NCI-H1417 treated with DMSO at 0.1 percent for 48 hours (cell line): ENCODE data around the gene POFUT2.

Experiments
- DNase-seq: peaks from one replicate; lab custom pipeline; 2025; lab: John Stamatoyannopoulos, UW

The POFUT2 gene

GRCh38 chr21:45223236-45224185 lies 64.2 kb downstream of the POFUT2 start:
- no peak for DNase-seq

DNA sequence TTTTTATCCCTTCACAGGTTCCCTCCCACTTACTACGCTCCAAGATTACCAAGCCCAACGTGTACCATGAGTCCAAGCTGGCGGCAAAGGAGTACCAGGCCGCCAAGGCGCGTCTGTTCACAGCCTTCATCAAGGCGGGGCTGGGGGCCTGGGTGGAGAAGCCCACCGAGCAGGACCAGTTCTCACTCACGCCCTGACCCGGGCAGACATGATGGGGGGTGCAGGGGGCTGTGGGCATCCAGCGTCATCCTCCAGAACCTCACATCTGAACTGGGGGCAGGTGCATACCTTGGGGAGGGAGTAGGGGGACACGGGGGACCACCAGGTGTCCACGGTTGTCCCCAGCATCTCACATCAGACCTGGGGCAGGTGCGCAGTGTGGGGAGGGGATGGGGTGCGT lies 65.7 kb downstream of the POFUT2 start:
- no peak for DNase-seq

DNA sequence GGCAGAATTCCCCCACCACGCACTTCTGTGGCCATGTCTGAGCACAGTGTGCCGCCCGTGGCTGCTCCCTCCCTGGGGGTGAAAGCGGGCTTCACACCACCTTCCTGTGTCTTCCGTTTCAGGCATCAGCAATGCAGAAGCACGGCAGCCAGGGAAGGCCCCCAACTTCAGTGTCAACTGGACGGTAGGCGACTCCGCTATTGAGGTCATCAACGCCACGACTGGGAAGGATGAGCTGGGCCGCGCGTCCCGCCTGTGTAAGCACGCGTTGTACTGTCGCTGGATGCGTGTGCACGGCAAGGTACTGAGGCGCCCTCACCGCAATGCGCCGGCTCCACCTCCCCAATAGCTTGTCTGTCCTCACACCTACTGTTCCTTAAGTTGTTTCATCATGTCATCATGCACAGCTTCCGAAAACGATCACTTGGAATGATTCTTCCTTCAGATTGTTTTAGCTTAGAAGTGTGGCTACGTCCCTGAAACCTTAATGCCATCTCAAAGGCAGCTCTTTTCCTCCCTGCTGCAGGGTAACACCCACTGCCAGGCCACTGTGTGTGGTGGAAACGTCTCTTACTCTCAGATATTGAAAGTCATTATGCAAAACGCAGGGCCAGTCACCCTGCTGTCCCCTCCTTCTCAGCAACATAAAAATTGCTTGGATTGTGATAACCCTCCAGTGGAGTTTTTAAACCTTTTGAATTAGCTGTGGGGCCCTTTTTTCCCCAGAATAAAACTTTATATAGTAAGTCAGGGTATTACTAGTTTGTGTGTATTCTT lies 66.8 kb downstream of the POFUT2 start:
- DNase-seq = no peak

DNA sequence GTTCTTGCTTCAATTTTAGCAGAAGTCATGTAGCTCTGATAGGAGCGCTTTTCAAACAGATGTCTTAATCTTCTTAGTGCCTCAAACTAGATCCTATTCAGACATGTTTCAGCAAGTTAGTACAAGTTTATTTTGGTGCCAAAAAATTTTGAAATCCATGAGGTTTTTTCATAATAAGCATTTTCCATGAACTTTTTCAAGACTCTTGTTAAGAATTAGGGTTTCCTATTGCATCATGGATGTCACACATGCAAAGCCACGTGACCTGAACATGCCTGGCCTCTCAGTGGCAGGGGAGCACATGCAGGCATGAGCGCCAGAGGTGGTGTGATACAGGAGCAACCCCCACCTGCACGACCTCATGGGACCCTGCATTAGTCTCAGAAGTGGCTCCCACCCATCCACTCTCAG lies 67.6 kb downstream of the POFUT2 start:
- no peak for DNase-seq

DNA sequence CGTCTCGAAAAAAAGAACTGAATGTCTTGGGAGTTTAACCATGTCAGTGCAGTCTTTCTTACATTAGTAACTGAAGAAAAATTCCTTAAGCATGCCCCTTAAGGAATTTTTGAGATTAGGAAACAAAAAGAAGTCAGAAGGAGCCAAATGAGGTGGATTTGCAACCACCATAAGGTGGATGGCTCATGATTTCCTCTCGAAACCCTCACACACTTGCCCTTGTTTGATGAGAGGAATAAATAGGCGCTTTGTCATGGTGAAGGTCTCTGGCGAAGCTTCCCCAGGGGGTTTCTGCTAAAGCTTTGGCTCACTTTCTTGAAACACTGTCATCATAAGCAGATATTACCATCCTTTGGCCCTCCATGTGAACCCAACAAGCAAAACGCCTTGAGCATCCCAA lies 68.2 kb downstream of the POFUT2 start:
- DNase-seq = no peak

DNA sequence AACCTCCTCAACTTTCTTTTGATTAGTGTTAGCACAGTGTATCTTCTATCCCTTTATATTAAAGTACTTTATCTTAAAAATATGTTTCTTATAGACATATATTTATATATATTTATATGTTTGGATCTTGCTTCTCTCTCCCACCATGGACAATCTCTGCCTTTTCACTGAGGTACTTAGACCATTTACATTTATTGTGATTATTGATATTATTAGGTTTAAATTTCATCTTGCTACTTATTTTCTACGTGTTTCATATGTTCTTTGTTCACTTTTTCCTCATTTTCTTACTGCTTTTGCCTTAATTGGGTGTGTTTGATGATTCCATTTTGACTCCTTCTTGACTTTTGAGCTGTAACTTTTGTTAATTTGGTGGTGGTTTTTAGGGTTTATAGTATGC lies 70.7 kb downstream of the POFUT2 start:
- DNase-seq = no peak

GRCh38 chr21:45215213-45215612 lies 72.5 kb downstream of the POFUT2 start:
- DNase-seq = no peak
